GM12878 (cell line): ENCODE results near the gene GNLY. TPM values are rescaled to one million over a fixed set of nuclear protein-coding genes. Genes with fewer than 3 reads are reported as not detected.

Experiments used
- ATAC-seq: fragments of 200-7000 bp; cut with Tn5 transposase; 3 replicates; pipeline ENCODE4 v1.9.1; 2020; ENCODE audit warnings: mild to moderate bottlenecking, moderate library complexity
- BruUV-seq: library from RNA; stranded (reverse); fragments of 400-500 nt; replicated peaks from 2 replicates; lab custom pipeline; 2021; lab: Mats Ljungman, UMichigan
- CTCF ChIA-PET: fragments of 300-600 bp; sonication (Branson Sonifier 250); formaldehyde crosslinking; extraction: SDS; loops from one replicate; lab custom pipeline; 2021; ENCODE audit warnings: inconsistent platforms; lab: Yijun Ruan, JAX
- POLR2A ChIA-PET: fragments of 350-600 bp; formaldehyde crosslinking; extraction: SDS; loops from one replicate; lab custom pipeline; 2021; ENCODE audit warnings: inconsistent platforms; lab: Charles Lee
- RAD21 ChIA-PET: fragments of 300-600 bp; sonication (Branson Sonifier 250); formaldehyde crosslinking; loops from one replicate; lab custom pipeline; 2023; ENCODE audit warnings: antibody characterized with exemption; ENCODE audit not compliant: unreplicated experiment; lab: Charles Lee
- SMC1A ChIA-PET: fragments of 300-600 bp; sonication (Branson Sonifier 250); formaldehyde crosslinking; loops from one replicate; lab custom pipeline; 2023; ENCODE audit not compliant: unreplicated experiment, uncharacterized antibody; lab: Charles Lee
- DNase-seq: peaks from one replicate; pipeline ENCODE4 v3.0.0-alpha.2; 2011; ENCODE audit warnings: low read depth, low spot score
- FAIRE-seq: peaks from 3 replicates; lab custom pipeline; 2011; peaks lifted over from hg19 to GRCh38; lab: Jason Lieb, UNC
- H2AFZ ChIP-seq: 2 replicates; pipeline ENCODE4 v1.6.0; 2011; ENCODE audit warnings: low read depth, low read length, control low read depth; ENCODE audit not compliant: control insufficient read depth
- H3K27ac ChIP-seq: 2 replicates; pipeline ENCODE4 v1.5.1; 2011; ENCODE audit warnings: control low read depth; ENCODE audit not compliant: control insufficient read depth, insufficient read depth
- H3K27me3 ChIP-seq, 2 experiments: replicated peaks in 1 of 2; 2 replicates each; pipeline versions ENCODE4 v1.6.0 to v1.6.1; 2011; ENCODE audit warnings: low read length in 1 of 2; ENCODE audit not compliant: control insufficient read depth in 2 of 2, insufficient read depth in 2 of 2
- H3K36me3 ChIP-seq, 2 experiments: 2 replicates each; pipeline ENCODE4 v1.5.1; 2011; ENCODE audit warnings: low read length in 1 of 2; ENCODE audit not compliant: control insufficient read depth in 2 of 2, insufficient read depth in 2 of 2
- H3K4me1 ChIP-seq: 2 replicates; pipeline ENCODE4 v1.6.1; 2011; ENCODE audit warnings: mild to moderate bottlenecking, low read length, moderate library complexity, mixed read lengths; ENCODE audit not compliant: control insufficient read depth, insufficient read depth
- H3K4me2 ChIP-seq: 2 replicates; pipeline ENCODE4 v1.6.0; 2011; ENCODE audit warnings: control low read depth; ENCODE audit not compliant: control insufficient read depth, insufficient read depth
- H3K4me3 ChIP-seq: fragments of 200-600 bp; sonication (generic); 2 replicates; pipeline ENCODE4 v1.5.1; 2016
- H3K79me2 ChIP-seq: 2 replicates; pipeline ENCODE4 v1.6.0; 2011; ENCODE audit warnings: low read length; ENCODE audit not compliant: control insufficient read depth, insufficient read depth
- H3K9ac ChIP-seq: 2 replicates; pipeline ENCODE4 v1.8.0; 2011; ENCODE audit warnings: low read length, control low read depth, mixed read lengths; ENCODE audit not compliant: control insufficient read depth, insufficient read depth
- H3K9me3 ChIP-seq: replicated peaks from 3 replicates; pipeline ENCODE4 v1.5.1; 2011; ENCODE audit warnings: mild to moderate bottlenecking, low read length; ENCODE audit not compliant: control insufficient read depth, insufficient read depth
- H4K20me1 ChIP-seq: 2 replicates; pipeline ENCODE4 v1.6.0; 2011; ENCODE audit not compliant: control insufficient read depth, insufficient read depth
- CBX3 ChIP-seq: fragments of 200-600 bp; sonication (generic); IDR thresholded peaks from 2 replicates; pipeline ENCODE4 v1.6.1; 2016; ENCODE audit warnings: low read depth, borderline replicate concordance
- CREB1 ChIP-seq: IDR thresholded peaks from 2 replicates; pipeline ENCODE4 v1.6.1; 2012; ENCODE audit warnings: low read depth, mild to moderate bottlenecking, inconsistent platforms
- JUND ChIP-seq: IDR thresholded peaks from 2 replicates; pipeline ENCODE4 v1.6.1; 2012; ENCODE audit warnings: low read depth, mild to moderate bottlenecking, low read length, improper control_type of control experiment, moderate library complexity
- MEF2A ChIP-seq: IDR thresholded peaks from 2 replicates; pipeline ENCODE4 v1.6.1; 2011; ENCODE audit warnings: low read depth, mild to moderate bottlenecking, low read length, moderate library complexity; ENCODE audit not compliant: insufficient read depth
- MYC ChIP-seq: IDR thresholded peaks from 2 replicates; pipeline ENCODE4 v1.6.1; 2011; ENCODE audit warnings: mild to moderate bottlenecking, low read length, moderate library complexity, inconsistent platforms; ENCODE audit not compliant: insufficient read depth, insufficient replicate concordance, insufficient read length, severe bottlenecking
- NKRF ChIP-seq: fragments of 450-650 bp; conservative IDR thresholded peaks from 2 replicates; pipeline ENCODE4 v1.6.1; 2017; ENCODE audit warnings: mild to moderate bottlenecking, moderate library complexity
- POLR2AphosphoS2 ChIP-seq: IDR thresholded peaks from 2 replicates; pipeline ENCODE4 v1.6.1; 2011; ENCODE audit warnings: low read depth, mild to moderate bottlenecking, low read length, improper control_type of control experiment, moderate library complexity
- RB1 ChIP-seq: fragments of 450-650 bp; formaldehyde crosslinking; IDR thresholded peaks from 2 replicates; pipeline ENCODE4 v1.6.1; 2017; ENCODE audit warnings: mild to moderate bottlenecking, borderline replicate concordance
- RELB ChIP-seq: fragments of 450-650 bp; IDR thresholded peaks from 2 replicates; pipeline ENCODE4 v1.6.1; 2017; ENCODE audit warnings: low read depth, mild to moderate bottlenecking, moderate library complexity
- SMC3 ChIP-seq: IDR thresholded peaks from 2 replicates; pipeline ENCODE4 v1.6.1; 2011; ENCODE audit warnings: low read length, improper control_type of control experiment, borderline replicate concordance
- SRF ChIP-seq, 2 experiments: IDR thresholded peaks; 2 replicates each; pipeline ENCODE4 v1.6.1; 2011; ENCODE audit warnings: low read depth in 2 of 2, low read length in 2 of 2, mild to moderate bottlenecking in 1 of 2, moderate library complexity in 1 of 2
- STAT1 ChIP-seq: fragments of 450-650 bp; conservative IDR thresholded peaks from 2 replicates; pipeline ENCODE4 v1.6.1; 2014; ENCODE audit warnings: antibody characterized with exemption, mild to moderate bottlenecking
- WRNIP1 ChIP-seq: IDR thresholded peaks from 2 replicates; pipeline ENCODE4 v1.6.1; 2011; ENCODE audit warnings: low read depth, low read length, improper control_type of control experiment, borderline replicate concordance
- WGBS: methylation state at CpG from one replicate; pipeline ENCODE4 v1.1.6; 2016; ENCODE audit warnings: low lambda C conversion rate; ENCODE audit not compliant: insufficient replicate concordance, insufficient coverage; ENCODE audit errors: missing lambda C conversion rate; 5-methylcytosine and 5-hydroxymethylcytosine counted together
- in situ Hi-C: fragments of 300-500 bp; cut with MboI; formaldehyde crosslinking; loops from 9 replicates; pipeline ENCODE4 v1.14.3; 2018; ENCODE audit warnings: mixed read lengths
- intact Hi-C: fragments of 100-400 bp; cut with micrococcal nuclease; formaldehyde crosslinking; loops from one replicate; pipeline ENCODE4 v1.14.2; 2022; ENCODE audit not compliant: unreplicated experiment
- polyA plus RNA-seq, 11 experiments: library from polyadenylated mRNA; depleted of rRNA in 4 of 11; unstranded in 6 of 11; stranded (reverse) in 5 of 11; fragments of >200 nt; fragmentation: Nextera tagmentation in 4 of 11; fragmentation: Illumina TruSeq in 1 of 11; extraction: Ambion mirVana in 4 of 11; extraction: Trizol in 1 of 11; gene quantifications; 1 replicate in 1 of 11; 2 replicates in 10 of 11; pipeline versions ENCODE4 v1.2.1 to v1.2.3, GENCODE V29; 2011 to 2016; ENCODE audit warnings: inconsistent platforms in 2 of 11, missing spikeins in 2 of 11, low read depth in 1 of 11
- total RNA-seq, 4 experiments: library from RNA; depleted of rRNA in 3 of 4; stranded (reverse); fragments of >200 nt in 3 of 4; fragmentation: Illumina TruSeq in 1 of 4; extraction: Trizol in 1 of 4; gene quantifications; 2 replicates each; pipeline versions ENCODE4 v1.2.1 to v1.2.3, GENCODE V29; 2013 to 2021

Gene GNLY
- total and polyA plus RNA-seq, 10 of the 15 experiments (the other 5 are each of a cell fraction or from before 2014, with no cell fraction given): 0.18 to 0.42 TPM; not detected in 8

- H3K27ac ChIP-seq: no peak overlapping the region
- RAD21 ChIA-PET: no interaction called here
- no peaks in the 10 kb centered on the region; a peak in 1 of 4 replicates for H3K36me3 ChIP-seq
- DNase-seq (no peak), ATAC-seq (no peak), FAIRE-seq (no peak)
- SMC1A ChIA-PET: no interaction called here
- POLR2A ChIA-PET: no interaction called here
- no peak overlapping the region for H2AFZ ChIP-seq
- in situ Hi-C loops (no loop called here), intact Hi-C loops (no loop called here)
- no peaks in the 10 kb centered on the region for H3K9me3 ChIP-seq
- H3K9ac ChIP-seq: no peak overlapping the region
- H4K20me1 ChIP-seq: no peaks in the 10 kb centered on the region
- CTCF ChIA-PET: interaction anchor here (1.0 kb wide), 1 partner anchor 39 kb away, joined by 4 read pairs; no protein-coding TSS in a partner anchor
- peaks cover 3% of the 10 kb centered on the region; the same call in 1 of the 2 replicates for H3K4me1 ChIP-seq
- H3K4me3 ChIP-seq: no peak overlapping the region
- TF ChIP-seq POLR2AphosphoS2: no peak
- no peak for TF ChIP-seq MYC
- TF ChIP-seq RB1: no peak
- no peak for TF ChIP-seq WRNIP1
- TF ChIP-seq SRF (IDR thresholded peaks at IDR 0.05; ENCODE audit: low read depth in 2 of 2, low read length in 2 of 2): no peak
- no peak for TF ChIP-seq MEF2A
- TF ChIP-seq CREB1: no peak
- TF ChIP-seq STAT1: no peak
- TF ChIP-seq JUND: no peak
- no peak for TF ChIP-seq RELB
- no peak for TF ChIP-seq SMC3
- no peak for TF ChIP-seq NKRF
- TF ChIP-seq CBX3: no peak
- no peaks in the 10 kb centered on the region for H3K79me2 ChIP-seq
- WGBS: 63% methylated on average over 5 of the region's 6 CpGs
- no peak overlapping the region for H3K4me2 ChIP-seq
- no TSS peak for BruUV-seq
- H3K27me3 ChIP-seq: no peaks in the 10 kb centered on the region
Measured at GRCh38 chr2:85666016-85666415, 28.1 kb upstream of the GNLY start.
